ENCODE results near the gene TNFRSF8. TPM values are rescaled to one million over a fixed set of nuclear protein-coding genes. Genes with fewer than 3 reads are reported as not detected.

The TNFRSF8 gene
- total RNA-seq, 1 donor: 0.09 TPM

DNA sequence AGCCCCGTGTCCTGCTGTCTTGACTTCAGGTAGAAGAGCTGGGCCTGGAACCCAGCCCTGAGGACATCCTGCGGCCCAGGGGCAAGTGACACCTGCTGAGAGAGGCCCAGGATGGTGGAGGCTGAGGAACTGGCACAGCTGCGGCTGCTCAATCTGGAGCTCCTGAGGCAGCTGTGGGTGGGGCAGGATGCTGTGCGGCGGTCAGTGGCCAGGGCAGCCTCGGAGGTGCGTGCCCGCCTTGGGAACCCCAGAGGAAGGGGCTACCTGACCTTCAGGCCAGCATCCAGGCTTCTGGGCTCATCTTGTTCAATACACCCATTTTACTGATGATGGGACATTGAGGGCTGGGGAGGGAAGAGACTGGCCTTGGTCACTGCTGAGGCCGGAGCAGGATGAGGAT lies 41.5 kb upstream of the TNFRSF8 start:
- TF ChIP-seq, protein P1, sequence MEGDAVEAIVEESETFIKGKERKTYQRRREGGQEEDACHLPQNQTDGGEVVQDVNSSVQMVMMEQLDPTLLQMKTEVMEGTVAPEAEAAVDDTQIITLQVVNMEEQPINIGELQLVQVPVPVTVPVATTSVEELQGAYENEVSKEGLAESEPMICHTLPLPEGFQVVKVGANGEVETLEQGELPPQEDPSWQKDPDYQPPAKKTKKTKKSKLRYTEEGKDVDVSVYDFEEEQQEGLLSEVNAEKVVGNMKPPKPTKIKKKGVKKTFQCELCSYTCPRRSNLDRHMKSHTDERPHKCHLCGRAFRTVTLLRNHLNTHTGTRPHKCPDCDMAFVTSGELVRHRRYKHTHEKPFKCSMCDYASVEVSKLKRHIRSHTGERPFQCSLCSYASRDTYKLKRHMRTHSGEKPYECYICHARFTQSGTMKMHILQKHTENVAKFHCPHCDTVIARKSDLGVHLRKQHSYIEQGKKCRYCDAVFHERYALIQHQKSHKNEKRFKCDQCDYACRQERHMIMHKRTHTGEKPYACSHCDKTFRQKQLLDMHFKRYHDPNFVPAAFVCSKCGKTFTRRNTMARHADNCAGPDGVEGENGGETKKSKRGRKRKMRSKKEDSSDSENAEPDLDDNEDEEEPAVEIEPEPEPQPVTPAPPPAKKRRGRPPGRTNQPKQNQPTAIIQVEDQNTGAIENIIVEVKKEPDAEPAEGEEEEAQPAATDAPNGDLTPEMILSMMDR (IDR thresholded peaks at IDR 0.05; ENCODE audit: insufficient read depth, low read length): no peak
- no peak for DNase-seq (ENCODE audit: low read depth)

DNA sequence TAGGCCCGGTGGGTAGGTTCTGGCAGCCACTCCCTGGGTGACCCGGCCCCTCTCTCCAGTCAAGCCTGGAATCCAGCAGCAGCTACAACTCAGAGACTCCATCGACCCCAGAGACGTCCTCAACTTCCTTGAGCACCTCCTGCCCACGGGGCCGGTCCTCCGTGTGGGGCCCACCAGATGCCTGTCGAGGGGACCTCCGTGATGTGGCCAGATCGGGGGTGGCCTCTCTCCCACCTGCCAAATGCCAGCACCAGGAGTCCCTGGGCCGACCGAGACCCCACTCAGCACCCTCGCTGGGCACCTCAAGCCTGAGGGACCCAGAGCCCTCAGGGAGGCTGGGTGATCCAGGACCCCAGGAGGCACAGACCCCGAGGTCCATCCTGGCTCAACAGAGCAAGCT lies 41.1 kb upstream of the TNFRSF8 start:
- TF ChIP-seq, protein P1 (IDR thresholded peaks at IDR 0.05; ENCODE audit: insufficient read depth, low read length): no peak
- DNase-seq (ENCODE audit: low read depth): no peak
- no peak overlapping the region for H3K4me3 ChIP-seq (ENCODE audit: low read depth, low read length)

More for the DNA sequence above, 41.5 kb upstream of the TNFRSF8 start:
- no peak overlapping the region for H3K4me3 ChIP-seq (ENCODE audit: low read depth, low read length)

DNA sequence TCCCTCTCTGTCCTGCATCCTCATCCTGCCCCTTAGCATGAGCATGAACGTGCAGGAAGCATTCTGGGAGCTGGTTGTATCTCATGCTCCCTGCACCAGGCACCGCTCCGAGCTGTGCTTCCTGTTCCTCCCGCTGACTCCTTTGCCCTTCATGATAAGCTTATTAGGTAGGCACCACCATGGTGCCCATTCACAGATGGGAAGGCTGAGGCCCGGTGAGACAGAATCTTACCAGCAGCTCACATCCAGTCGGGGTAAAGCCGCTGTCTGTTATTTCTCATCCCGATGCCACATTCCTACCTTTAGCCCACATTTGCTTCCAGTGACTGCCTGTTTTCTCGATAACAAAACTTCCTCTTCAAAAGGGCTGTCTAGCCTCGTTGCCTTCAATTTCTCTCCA lies 36.5 kb upstream of the TNFRSF8 start:
- TF ChIP-seq, protein P1 (IDR thresholded peaks at IDR 0.05; ENCODE audit: insufficient read depth, low read length): no peak
- no peak overlapping the region for H3K4me3 ChIP-seq (ENCODE audit: low read depth, low read length)
- no peak for DNase-seq (ENCODE audit: low read depth)

DNA sequence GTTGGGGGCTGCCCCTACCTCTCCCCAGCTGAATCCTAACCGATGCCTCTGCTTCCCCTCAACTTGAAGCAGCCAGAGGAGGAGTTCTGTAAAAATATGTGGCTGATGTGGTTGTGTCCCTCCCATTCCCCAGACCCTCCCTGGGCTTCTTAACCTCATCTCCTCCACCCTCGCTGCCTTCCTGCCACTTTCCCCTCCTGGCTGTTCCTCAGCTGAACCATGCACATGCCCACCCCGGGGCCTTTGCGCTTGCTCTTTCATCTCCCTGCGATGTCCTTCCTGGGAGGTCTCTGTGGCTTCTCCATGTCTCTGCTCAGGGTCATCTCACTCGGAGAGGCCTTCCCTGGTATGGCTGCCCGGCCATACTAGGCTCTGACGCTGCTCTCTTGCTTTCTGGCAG lies 34.9 kb upstream of the TNFRSF8 start:
- TF ChIP-seq, protein P1 (IDR thresholded peaks at IDR 0.05; ENCODE audit: insufficient read depth, low read length): no peak
- no peak for DNase-seq (ENCODE audit: low read depth)

DNA sequence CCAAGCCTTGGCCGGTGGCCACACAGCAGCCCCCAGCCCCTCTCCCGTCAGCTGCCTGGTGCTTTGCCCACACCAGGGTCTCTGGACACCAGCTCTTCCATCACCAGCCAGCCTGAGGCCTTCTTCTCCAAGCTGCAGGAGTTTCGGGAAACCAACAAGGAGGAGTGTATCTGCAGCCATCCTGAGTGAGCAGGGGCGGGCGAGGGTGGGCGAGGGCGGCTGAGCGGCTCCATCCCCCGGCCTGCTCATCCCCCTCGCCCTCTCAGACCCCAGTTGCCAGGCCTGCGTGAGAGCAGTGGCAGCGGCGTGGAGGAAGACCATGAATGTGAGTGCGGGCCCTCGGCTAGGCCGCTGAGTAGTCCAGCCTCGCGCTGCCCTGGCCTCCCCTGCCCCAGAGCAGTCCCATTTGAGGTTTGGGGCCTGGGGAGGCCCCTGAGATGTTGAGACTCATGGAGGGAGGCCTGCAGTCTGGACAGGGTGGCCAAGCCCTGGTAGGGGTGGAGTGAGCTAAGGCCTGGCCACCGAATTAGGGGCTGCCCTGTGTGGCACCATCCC lies 34.1 kb upstream of the TNFRSF8 start:
- TF ChIP-seq, protein P1 (IDR thresholded peaks at IDR 0.05; ENCODE audit: insufficient read depth, low read length): no peak
- H3K4me3 ChIP-seq (ENCODE audit: low read depth, low read length): no peak overlapping the region
- no peak for DNase-seq (ENCODE audit: low read depth)

More for the DNA sequence above, 34.9 kb upstream of the TNFRSF8 start:
- no peak overlapping the region for H3K4me3 ChIP-seq (ENCODE audit: low read depth, low read length)

DNA sequence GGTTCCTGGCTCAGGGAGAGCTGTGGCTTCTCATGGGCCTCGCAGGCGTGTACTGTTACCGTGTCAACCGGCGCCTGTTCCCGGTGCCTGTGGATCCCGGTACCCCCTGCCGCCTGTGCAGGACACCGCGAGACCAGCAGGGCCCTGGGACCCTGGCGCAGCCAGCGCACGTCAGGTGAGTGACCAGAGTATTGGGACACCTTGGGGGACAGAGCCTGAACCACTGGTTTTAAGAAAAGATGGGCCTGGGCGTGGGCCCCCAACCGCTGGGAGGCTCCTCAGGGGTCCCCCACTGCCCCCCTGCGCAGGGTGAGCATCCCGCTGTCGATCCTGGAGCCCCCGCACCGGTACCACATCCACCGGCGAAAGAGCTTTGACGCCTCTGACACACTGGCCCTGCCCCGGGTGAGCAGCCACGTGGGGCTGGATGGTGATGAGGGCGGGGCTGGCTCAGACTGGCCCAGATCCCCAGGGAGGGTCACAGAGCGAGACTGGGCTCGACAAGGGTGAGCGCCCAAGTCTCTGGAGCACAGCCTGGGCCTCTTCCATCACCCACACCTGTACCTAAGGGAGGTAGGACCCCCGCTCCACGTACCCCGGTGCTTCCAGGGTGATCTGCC lies 33.3 kb upstream of the TNFRSF8 start:
- DNase-seq (ENCODE audit: low read depth): no peak
- TF ChIP-seq, protein P1 (IDR thresholded peaks at IDR 0.05; ENCODE audit: insufficient read depth, low read length): no peak
- H3K4me3 ChIP-seq (ENCODE audit: low read depth, low read length): no peak overlapping the region

Measured in fibroblast of the aortic adventitia (primary cell).